NCI-H774 (cell line): Measurements from ENCODE around the gene TACC3.

Experiments
- DNase-seq: peaks from one replicate; lab custom pipeline; 2025; lab: John Stamatoyannopoulos, UW

TACC3 gene

DNA sequence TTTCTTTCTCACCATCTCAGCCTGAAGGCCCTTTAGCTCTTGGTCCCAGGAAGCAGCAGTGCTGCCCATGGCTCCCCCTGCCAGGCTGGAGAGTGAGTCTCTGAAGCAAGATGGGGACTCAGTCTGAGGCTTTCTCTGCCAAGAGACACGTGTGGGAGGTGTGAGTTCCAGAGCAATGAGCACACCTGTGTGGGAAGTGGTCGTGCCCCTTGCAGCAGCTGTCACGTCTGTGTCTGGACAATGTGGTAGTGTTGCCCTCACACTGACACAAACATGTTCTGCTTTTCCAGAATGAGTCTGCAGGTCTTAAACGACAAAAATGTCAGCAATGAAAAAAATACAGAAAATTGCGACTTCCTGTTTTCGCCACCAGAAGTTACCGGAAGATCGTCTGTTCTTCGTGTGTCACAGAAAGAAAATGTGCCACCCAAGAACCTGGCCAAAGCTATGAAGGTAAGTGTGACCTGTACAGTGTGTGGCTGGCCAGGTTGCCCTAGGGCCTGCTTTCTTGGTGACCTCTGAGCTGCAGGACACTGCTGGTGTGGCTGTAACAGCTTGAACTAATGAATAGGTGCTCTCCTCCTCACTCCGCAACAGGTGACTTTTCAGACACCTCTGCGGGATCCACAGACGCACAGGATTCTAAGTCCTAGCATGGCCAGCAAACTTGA, 1.9 kb downstream of the TACC3 start:
- no peak for DNase-seq

- DNase-seq, result no peak
These were observed 4.2 kb downstream of the TACC3 start for GRCh38 chr4:1725521-1725920.

- DNase-seq, result peak; percentile 56
These were observed 5.0 kb downstream of the TACC3 start for GRCh38 chr4:1726146-1726934.

GRCh38 chr4:1727117-1728031, 6.1 kb downstream of the TACC3 start:
- no peak for DNase-seq

DNA sequence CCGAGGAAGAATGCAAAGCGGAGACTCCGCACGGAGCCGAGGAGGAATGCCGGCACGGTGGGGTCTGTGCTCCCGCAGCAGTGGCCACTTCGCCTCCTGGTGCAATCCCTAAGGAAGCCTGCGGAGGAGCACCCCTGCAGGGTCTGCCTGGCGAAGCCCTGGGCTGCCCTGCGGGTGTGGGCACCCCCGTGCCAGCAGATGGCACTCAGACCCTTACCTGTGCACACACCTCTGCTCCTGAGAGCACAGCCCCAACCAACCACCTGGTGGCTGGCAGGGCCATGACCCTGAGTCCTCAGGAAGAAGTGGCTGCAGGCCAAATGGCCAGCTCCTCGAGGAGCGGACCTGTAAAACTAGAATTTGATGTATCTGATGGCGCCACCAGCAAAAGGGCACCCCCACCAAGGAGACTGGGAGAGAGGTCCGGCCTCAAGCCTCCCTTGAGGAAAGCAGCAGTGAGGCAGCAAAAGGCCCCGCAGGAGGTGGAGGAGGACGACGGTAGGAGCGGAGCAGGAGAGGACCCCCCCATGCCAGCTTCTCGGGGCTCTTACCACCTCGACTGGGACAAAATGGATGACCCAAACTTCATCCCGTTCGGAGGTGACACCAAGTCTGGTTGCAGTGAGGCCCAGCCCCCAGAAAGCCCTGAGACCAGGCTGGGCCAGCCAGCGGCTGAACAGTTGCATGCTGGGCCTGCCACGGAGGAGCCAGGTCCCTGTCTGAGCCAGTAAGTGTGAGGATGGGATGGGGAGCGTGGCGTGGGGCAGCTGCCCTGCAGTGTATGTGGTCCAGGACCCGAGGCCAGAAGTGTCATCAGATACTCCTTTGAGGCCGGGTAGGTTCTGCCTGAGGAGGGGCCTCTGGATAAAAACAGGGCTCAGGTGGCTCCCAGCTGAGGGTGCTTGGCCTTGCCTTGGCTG, 7.0 kb downstream of the TACC3 start:
- DNase-seq, result no peak

- DNase-seq, result no peak
These were observed 9.3 kb downstream of the TACC3 start for GRCh38 chr4:1730532-1731135.

DNA sequence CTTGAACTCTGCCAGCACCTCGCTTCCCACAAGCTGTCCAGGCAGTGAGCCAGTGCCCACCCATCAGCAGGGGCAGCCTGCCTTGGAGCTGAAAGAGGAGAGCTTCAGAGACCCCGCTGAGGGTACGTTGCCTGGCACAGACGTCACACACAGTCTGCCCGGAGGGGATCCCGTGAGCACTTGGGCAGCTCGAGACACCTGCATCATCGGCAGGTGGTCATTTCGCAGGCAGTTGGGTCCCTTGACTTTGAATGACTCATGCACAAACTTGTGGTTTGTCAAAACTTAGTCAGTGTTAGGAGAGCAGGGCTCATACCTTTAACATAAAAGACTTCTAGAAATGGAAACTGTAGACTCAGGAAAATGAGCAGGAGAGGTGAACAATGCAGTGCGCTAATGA, 9.9 kb downstream of the TACC3 start:
- no peak for DNase-seq

- no peak for DNase-seq
These were observed 11.6 kb downstream of the TACC3 start for GRCh38 chr4:1732911-1733310.

DNA sequence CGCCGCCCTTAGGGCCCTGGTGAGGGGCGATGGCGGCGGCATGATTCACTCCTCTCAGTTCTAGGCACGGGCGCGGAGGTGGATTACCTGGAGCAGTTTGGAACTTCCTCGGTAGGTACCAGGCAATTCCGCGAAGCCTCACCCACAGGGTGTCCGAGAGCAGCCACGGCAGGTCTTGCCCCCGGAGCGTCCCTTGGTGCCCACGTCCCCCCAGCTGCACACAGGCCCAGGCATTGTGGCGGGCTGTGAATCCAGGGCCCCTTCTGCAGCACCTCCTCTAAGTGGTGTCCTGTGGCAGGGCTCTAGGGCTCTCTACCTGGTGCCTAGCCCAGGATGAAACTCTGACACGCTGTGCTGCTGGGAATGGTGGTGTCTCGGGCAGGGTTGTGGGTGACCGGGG, 13.9 kb downstream of the TACC3 start:
- DNase-seq, result no peak

DNA sequence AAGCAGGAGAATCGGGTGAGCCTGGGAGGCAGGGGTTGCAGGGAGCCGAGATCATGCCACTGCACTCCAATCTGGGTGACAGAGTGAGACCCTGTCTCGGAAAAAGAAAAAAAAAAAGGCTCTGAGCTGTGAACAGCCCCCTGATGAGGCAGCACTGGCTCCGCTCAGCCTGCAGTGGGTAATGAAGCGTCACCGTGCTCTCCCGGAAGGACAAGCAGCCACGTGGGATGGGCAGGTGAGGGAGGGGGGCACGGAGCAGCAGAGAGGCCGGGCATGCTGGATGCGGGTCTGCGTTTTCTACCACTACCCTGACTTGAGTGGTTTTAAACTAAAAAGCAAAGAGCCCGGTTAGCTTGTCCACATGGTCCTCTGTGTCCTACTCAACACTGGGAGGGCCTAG, 15.5 kb downstream of the TACC3 start:
- DNase-seq, result no peak

GRCh38 chr4:1737666-1738065, 16.3 kb downstream of the TACC3 start:
- DNase-seq, result no peak

GRCh38 chr4:1738410-1738809, 17.1 kb downstream of the TACC3 start:
- no peak for DNase-seq

DNA sequence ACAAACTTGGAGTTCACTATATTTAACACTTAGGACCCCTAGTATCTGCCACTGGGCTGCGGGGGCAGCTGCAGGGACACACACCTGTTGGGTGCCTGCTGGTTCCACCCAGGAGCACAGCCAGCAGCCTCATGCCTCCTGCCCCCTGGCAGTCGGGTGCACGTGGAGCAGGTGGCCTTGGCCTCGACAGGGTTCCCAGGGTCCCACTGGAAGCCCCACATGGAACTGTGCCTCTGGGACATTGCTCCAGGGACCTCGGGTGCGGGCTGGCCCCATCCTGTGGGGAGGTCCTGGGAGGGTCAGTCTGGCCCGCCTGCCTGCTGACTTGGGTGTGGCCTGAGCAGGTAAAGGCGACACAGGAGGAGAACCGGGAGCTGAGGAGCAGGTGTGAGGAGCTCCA, 18.0 kb downstream of the TACC3 start:
- DNase-seq, result no peak

DNA sequence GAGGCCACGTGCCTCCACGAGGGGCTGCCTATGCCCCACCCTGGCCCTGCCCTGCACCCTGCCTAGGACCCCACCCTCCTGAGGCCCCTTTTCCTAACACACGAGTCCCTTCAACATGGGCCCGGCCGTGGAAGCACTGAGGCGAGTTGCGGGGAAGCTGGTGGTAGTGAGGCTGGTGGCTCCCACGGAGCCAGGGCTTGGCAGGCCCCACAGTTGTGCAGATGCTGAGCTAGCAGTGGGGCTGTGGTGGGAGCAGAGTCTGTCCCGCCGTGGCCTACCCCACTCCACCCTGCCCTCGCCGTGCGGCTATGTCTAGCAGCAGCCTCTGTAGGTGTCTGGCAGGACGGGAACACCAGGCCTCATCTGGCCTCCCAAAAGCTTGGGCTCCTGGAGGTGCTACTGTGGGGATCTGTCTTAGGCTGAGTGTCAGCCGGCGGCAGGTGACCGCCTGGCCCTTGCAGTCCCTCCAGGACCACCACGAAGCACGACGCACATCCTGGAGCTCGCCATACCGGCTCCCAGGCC, 18.8 kb downstream of the TACC3 start:
- no peak for DNase-seq

- DNase-seq, result no peak
These were observed 19.9 kb downstream of the TACC3 start for GRCh38 chr4:1741208-1741607.

DNA sequence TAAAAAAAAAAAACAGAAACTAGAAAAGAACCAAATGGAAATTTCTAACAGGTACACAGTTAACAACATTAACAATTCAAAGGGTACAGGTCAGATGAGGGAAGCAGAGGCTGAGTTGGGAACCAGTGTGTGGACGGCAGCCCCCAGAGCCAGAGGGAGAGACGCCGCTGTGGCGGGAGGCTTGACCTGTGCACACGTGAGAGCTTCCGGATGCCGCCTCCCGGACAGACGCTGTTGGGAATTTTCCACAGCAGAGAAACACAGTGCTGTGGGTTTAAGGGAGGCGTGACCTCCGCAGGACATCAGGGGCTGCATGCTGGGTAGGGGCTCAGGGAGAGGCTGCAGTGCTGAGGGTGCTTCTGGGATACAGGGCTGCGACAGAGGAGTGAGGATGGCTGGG, 22.2 kb downstream of the TACC3 start:
- DNase-seq, result no peak

DNA sequence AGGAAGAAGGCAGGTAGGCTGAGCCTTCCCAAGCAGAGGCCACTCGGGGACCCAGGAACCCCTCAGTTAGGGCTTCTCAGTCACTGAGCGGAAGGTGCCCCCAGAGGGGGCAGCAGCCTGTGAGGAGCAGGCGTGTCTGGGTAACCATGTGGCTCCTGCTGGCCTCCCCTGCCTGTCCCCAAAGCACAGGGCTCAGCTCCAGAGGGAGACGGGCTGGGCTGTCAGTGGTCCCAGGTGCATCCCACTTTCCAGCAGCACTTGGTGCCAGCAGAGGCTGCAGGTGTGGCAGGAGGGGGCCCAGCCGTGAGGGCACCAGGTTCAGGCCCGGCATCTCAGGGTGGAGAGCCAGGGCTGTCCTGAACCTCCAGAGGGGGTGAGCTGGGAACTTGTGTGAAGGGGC, 22.7 kb downstream of the TACC3 start:
- no peak for DNase-seq

DNA sequence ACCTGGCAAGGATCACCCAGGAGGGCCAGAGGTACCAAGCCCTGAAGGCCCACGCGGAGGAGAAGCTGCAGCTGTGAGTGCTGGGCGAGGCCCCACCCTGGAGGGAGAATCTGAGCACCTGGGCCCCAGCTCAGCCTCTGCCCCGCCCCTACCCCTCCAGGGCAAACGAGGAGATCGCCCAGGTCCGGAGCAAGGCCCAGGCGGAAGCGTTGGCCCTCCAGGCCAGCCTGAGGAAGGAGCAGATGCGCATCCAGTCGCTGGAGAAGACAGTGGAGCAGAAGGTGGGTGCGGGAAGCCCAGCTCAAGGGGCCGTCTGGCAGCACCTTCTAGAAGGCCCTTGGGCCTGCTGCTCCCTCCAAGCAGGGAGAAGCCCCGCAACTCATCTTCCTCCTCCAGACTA, 23.2 kb downstream of the TACC3 start:
- DNase-seq, result no peak

GRCh38 chr4:1745165-1745564, 23.8 kb downstream of the TACC3 start:
- no peak for DNase-seq

- no peak for DNase-seq
These were observed 24.4 kb downstream of the TACC3 start for GRCh38 chr4:1745697-1746096.

DNA sequence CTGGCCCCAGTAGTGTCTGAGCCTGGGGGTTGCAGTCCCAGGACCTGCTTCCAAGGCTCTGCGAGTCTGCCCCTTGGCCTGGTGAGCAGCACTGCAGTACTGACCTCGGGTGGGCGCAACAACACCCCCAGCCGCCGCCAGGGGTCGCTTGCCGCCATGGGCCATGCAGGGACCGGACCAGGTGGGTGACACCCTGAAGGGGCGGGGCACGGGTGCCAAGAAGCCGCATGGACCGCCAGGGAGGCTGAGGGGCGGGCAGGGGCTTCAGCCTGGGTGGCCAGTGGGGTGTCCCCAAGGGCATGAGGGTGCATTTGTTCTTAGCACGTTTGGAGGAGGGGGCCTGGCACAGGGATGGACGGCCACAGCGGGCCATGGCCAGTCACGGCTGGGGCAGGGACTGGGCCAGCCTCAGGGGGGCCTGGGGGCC, 25.0 kb downstream of the TACC3 start:
- peak; percentile 21 for DNase-seq
